GM19372 (cell line): ENCODE data around the gene ARHGEF4.

Experiments used
- ATAC-seq: cut with Tn5 transposase; IDR thresholded peaks from one replicate; pipeline ENCODE4 v1.9.1; 2021; ENCODE audit warnings: mild to moderate bottlenecking, low read depth, moderate library complexity; ENCODE audit not compliant: unreplicated experiment

The ARHGEF4 gene

DNA sequence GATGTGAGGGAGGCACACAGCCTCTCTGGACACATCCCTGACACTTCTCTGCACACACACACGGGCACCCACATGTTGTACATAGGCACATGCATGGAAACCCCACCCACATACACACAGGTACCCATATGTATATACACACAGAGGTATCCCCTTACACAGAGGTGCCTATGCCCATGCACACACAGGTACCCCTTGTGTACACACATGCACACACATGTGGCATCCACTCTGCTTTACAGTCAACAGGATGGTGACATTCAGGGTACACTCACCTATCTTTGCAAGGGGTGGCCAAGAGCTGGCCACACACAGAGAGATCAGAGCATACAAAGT lies 197.0 kb downstream of the ARHGEF4 start:
- no peak for ATAC-seq

- ATAC-seq, result no peak
Measured at GRCh38 chr2:131034122-131035051, 197.7 kb downstream of the ARHGEF4 start.

GRCh38 chr2:131035112-131035825 lies 198.6 kb downstream of the ARHGEF4 start:
- no peak for ATAC-seq

DNA sequence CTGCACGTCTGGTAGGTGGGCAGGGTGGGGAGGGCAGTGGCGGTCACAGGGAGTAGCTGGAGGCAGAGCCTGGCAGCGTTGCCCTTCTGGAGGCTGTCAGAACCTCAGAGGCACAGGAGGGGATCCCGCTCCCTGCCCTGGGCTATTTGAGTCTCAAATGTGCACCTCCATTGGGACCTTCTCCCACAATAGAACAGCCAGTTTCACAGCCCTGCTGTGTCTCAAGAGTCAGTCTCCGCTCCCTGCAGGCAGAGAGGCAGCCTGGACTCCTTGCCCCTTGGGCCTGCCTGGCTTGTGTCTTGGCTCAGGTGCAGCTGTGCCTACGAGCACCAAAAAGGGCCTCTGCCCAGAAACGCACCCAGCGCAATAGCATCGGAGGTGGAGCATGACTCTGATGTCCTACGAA lies 199.1 kb downstream of the ARHGEF4 start:
- no peak for ATAC-seq

DNA sequence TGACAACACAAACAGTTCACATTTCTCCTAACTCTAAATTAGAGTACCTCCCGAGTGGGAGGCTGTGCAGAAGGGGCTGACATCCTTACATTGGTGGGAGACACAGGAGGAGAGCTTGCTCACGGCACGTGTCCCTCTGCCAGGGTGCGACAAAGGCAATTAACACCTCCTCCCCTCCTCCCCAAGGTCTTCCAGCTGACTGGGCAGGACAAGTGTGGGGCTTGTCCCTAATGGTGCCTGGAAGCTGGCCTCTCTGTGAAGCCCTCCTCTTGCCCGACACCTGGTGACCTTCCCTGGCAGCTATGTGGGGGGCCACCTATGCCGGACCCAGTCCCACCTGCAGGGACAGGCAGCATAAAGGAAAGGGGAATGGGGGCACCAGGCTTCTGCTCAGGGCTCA lies 199.6 kb downstream of the ARHGEF4 start:
- no peak for ATAC-seq

- ATAC-seq, result no peak
Measured at GRCh38 chr2:131036696-131037397, 200.1 kb downstream of the ARHGEF4 start.

DNA sequence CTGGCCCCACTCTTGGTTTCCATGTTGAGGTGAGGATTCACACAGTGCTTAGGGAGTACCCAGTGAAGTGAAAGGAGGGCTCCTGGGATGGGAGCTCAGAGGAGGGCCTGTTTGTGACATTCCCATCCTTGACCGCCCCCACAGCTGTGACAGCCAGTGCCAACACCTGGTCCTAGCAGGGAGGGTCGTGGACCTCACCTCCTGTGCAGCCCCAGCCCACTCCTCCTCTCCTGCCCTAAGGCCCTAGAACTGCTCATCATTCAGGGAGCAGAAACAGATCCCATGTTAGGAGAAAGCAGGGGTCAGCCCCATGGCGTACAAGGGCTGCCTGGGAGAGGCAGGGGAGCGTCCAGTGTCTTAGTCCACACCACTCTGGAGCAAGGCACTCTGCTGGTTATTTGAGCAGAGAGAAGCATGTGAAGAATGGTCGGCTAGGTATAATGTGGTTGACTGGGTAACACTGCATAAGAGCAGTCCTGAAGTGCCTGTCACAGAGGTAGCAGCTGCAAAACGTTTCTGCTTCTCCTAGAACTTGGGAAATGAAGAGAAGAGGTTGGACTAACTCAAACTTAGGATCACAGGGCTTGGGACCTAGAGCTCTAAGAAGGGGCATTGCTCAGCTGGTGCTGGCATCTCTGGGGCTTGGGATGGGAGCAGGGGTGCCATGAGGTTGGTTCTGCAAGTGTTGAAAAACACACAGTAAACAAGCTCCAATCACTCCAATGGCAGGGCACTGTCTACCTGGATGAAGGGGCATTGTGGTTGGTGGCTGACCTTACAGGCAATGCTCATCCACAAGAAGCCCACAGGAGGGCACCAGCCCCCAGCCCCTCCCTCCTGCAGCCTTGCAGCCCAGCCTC lies 200.9 kb downstream of the ARHGEF4 start:
- no peak for ATAC-seq

DNA sequence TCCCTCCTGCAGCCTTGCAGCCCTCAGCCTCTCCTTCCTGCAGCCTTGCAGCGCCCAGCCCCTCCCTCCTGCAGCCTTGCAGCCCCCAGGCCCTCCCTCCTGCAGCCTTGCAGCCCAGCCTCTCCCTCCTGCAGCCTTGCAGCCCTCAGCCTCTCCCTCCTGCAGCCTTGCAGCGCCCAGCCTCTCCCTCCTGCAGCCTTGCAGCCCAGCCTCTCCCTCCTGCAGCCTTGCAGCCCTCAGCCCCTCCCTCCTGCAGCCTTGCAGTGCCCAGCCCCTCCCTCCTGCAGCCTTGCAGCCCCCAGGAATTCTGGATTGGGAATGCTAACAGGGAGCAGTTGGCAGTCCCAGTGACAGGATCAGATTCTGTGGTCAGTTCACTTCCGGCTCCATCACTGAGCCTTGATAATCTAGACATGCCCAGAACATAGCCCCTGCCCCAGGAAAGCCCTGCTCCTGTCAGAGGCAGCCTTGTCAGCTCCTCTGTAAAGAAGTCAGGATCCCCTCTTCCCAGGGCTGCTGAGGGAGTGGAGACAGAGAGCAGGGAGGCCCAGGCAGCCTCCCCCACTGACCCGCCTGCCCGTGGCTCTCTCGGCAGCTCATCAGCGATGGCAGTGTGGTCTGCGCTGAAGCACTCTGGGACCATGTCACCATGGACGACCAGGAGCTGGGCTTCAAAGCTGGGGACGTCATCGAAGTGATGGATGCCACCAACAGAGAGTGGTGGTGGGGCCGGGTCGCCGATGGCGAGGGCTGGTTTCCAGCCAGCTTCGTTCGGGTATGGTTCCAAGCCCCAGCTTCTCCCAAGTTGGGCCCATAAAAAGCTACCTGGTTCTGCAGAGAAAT lies 201.8 kb downstream of the ARHGEF4 start:
- no peak for ATAC-seq

DNA sequence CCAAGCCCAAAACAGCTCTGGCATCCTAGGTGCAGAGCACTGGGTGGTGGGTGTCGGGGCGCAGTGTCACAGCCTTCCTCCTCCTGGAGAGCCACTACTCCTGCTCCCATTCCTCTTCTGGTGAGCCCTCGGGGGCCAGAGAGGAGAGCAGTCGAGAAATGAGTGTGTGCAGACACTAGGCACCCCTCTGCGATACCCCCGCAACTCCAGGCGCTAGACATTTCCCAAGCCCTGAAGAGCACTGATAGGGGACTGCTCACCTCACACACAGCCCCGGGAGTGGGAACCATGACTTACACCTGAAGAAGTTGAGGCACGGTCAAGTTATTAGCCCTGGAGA lies 202.4 kb downstream of the ARHGEF4 start:
- no peak for ATAC-seq

- ATAC-seq, result no peak
Measured at GRCh38 chr2:131039535-131039907, 202.8 kb downstream of the ARHGEF4 start.

GRCh38 chr2:131039908-131040660 lies 203.4 kb downstream of the ARHGEF4 start:
- no peak for ATAC-seq

- ATAC-seq, result no peak
Measured at GRCh38 chr2:131040661-131041401, 204.1 kb downstream of the ARHGEF4 start.

DNA sequence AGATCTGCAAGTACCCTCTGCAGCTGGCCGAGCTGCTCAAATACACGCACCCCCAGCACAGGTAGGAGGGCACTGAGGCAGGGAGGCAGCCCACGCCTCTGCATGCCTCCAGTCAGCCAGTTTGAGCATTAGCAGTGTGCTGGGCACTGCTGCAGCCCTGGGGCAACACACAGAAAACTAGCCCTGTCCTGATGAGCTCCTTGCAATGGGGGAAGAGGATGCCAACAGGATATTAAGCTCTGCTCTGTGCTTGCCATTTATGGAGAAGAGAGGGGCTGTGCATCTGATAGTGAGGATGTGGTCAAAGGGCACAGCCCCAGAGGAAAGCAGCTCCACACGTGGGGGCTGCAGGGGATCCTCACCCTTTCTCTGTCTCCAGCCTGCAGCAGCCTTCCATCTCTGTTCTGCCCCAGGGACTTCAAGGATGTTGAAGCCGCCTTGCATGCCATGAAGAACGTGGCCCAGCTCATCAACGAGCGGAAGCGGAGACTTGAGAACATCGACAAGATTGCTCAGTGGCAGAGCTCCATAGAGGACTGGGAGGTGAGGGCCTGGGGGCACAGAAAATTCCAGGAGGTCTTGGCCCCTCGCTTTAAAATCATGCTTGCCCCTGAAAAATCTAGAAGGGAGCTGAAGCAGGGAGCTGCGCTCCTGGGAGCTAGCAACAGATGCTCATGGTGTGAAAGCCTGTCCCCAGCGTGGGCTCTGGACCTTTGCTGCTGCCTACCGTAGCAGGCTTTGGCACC lies 204.9 kb downstream of the ARHGEF4 start:
- ATAC-seq, result no peak

GRCh38 chr2:131042148-131042775 lies 205.5 kb downstream of the ARHGEF4 start:
- ATAC-seq, result no peak

DNA sequence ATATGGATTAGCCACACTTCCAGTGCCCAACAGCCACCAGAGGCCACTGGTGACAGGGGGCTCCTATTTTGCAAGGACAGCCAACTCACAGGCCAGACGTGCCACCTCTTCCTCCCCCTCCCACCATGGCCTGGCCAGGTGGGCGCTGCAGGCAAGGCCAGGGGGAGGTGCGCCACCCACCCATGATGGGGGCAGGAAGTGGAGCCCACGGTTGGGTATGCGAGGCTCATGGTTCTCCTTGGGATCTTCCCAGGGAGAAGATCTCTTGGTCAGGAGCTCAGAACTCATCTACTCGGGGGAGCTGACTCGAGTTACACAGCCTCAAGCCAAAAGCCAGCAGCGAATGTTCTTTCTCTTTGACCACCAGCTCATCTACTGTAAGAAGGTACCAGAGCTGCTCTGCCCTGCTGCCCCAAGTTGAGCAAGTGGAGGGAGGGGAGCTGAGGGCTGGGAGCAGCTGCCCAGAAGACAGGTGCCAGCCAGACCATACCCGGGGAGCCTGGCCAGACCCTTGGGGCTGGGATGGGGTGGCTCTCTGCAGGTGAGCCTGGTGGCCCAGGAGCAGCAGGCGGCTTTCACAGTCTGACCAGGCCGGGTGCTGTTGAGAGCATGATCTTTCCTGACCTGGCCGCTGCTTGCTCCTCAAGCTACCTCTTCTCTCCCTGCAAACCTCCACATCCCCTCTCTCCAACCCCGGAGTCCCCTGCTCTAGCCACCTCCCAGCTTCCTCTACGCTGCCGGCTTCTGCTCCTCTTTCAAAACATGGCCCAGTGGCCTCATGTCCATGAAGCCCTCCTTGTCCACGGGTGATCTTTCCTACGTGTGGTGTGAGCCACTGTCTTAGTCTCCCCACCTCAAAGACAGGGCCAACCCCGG lies 206.7 kb downstream of the ARHGEF4 start:
- ATAC-seq, result no peak

DNA sequence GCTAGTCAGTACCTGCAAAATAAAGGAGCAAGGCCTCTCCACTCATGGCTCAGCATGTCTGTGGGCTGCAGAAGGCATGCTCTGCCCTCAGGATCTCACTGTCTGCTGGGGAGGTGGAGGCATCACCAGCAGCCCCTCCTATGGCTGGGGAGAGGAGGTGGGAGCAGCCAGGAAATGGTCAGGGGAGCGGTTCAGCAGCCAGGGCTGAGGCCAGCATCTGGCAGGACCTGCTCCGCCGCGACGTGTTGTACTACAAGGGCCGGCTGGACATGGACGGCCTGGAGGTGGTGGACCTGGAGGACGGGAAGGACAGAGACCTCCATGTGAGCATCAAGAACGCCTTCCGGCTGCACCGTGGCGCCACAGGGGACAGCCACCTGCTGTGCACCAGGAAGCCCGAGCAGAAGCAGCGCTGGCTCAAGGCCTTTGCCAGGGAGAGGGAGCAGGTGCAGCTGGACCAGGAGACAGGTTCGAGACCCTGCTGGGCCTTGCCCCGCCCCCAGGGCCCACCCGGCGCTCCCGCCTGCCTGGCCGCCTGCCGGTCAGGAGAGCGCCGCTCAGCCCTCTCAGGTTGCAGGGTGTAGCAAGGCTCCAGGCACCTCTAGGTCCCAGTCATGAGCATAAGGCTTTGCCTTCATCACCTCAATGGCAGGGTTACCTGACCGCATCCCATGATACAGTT lies 207.5 kb downstream of the ARHGEF4 start:
- ATAC-seq, result no peak
